HG03196 (cell line): Measurements from ENCODE around the gene INSR.
"Not testable (repeated sequence)": the region's sequence is repeated elsewhere in the genome, so short reads cannot be mapped to it uniquely, and the experiment has no call there.

Experiments
- ATAC-seq: cut with Tn5 transposase; IDR thresholded peaks from one replicate; pipeline ENCODE4 v1.9.1; 2021; ENCODE audit not compliant: unreplicated experiment

The INSR gene

GRCh38 chr19:7293762-7294557 lies at the start of gene INSR:
Gene INSR (minus strand): TSS chr19:7294414. CDS start chr19:7293891, 523 bp downstream.
- ATAC-seq = peak; percentile 61

- ATAC-seq = no peak
Observed at GRCh38 chr19:7342143-7342542, 47.9 kb upstream of the INSR start.

- no peak for ATAC-seq
Observed at GRCh38 chr19:7340959-7341837, 47.0 kb upstream of the INSR start.

GRCh38 chr19:7337380-7338194 lies 43.4 kb upstream of the INSR start:
- ATAC-seq = peak; percentile 59

GRCh38 chr19:7336321-7336973 lies 42.2 kb upstream of the INSR start:
- no peak for ATAC-seq

GRCh38 chr19:7333198-7334118 lies 39.2 kb upstream of the INSR start:
- no peak for ATAC-seq

GRCh38 chr19:7331446-7331845 lies 37.2 kb upstream of the INSR start:
- no peak for ATAC-seq

- no peak for ATAC-seq
Observed at GRCh38 chr19:7328647-7329046, 34.4 kb upstream of the INSR start.

- no peak for ATAC-seq
Observed at GRCh38 chr19:7327802-7328201, 33.6 kb upstream of the INSR start.

GRCh38 chr19:7326105-7326877 lies 32.1 kb upstream of the INSR start:
- ATAC-seq = no peak

GRCh38 chr19:7318176-7318575 lies 24.0 kb upstream of the INSR start:
- no peak for ATAC-seq

- no peak for ATAC-seq
Observed at GRCh38 chr19:7312816-7313215, 18.6 kb upstream of the INSR start.

- ATAC-seq = no peak
Observed at GRCh38 chr19:7311911-7312310, 17.7 kb upstream of the INSR start.

- not testable (repeated sequence) for ATAC-seq
Observed at GRCh38 chr19:7308327-7308726, 14.1 kb upstream of the INSR start.

GRCh38 chr19:7307590-7308218 lies 13.5 kb upstream of the INSR start:
- ATAC-seq = no peak

GRCh38 chr19:7304200-7304599 lies 10.0 kb upstream of the INSR start:
- ATAC-seq = no peak

- no peak for ATAC-seq
Observed at GRCh38 chr19:7303470-7303869, 9.3 kb upstream of the INSR start.

- ATAC-seq = no peak
Observed at GRCh38 chr19:7301525-7301924, 7.3 kb upstream of the INSR start.
